ENCODE results near the gene YAF2. TPM values are rescaled to one million over a fixed set of nuclear protein-coding genes. Genes with fewer than 3 reads are reported as not detected.

Gene YAF2
- total RNA-seq, 2 donors from 2014 or later: 19.4 to 27.3 TPM

GRCh38 chr12:42187799-42188198 lies 50.2 kb downstream of the YAF2 start:
- no peak for TF ChIP-seq CTCF (conservative IDR thresholded peaks at IDR 0.05)
- no peaks in the 10 kb centered on the region for H3K9me3 ChIP-seq (ENCODE audit: control insufficient read depth, low read length)
- no peaks in the 10 kb centered on the region for H3K4me1 ChIP-seq (ENCODE audit: control insufficient read depth, insufficient read depth, low read length)
- no peaks in the 10 kb centered on the region for H3K27me3 Mint-ChIP-seq (ENCODE audit: insufficient read depth)
- no peaks in the 10 kb centered on the region for H3K4me1 Mint-ChIP-seq
- H3K4me3 Mint-ChIP-seq: no peak overlapping the region
- H3K27ac Mint-ChIP-seq: no peak overlapping the region
- no peaks in the 10 kb centered on the region for H3K9me3 Mint-ChIP-seq
- no peak overlapping the region for H3K27ac ChIP-seq (ENCODE audit: low read depth, low read length)
- WGBS, 2 experiments (ENCODE audit: insufficient coverage in 1 of 2, insufficient read length in 1 of 2): 87% methylated on average over 2 of the region's 2 CpGs; no CpG with 5 or more reads in 1 of the 2 experiments
- H3K9ac ChIP-seq (ENCODE audit: extremely low read depth, low read length, poor library complexity, severe bottlenecking): no peak overlapping the region
- no peaks in the 10 kb centered on the region for H3K36me3 ChIP-seq (ENCODE audit: control insufficient read depth, insufficient read depth, low read length)
- no peaks in the 10 kb centered on the region for H3K27me3 ChIP-seq (ENCODE audit: control insufficient read depth, insufficient read depth, low read length, poor library complexity, severe bottlenecking)
- H3K4me3 ChIP-seq (ENCODE audit: low read length): no peak overlapping the region
- peaks cover 14% of the 10 kb centered on the region for H3K36me3 Mint-ChIP-seq (ENCODE audit: low read depth)
- no peak for DNase-seq

GRCh38 chr12:42186793-42187192 lies 51.3 kb downstream of the YAF2 start:
- no peaks in the 10 kb centered on the region for H3K4me1 ChIP-seq (ENCODE audit: control insufficient read depth, insufficient read depth, low read length)
- Mint-ChIP-seq H3K36me3 (ENCODE audit: low read depth) (peaks cover 7% of the 10 kb centered on the region), H3K4me3 (no peak overlapping the region), H3K4me1 (no peaks in the 10 kb centered on the region), H3K27ac (no peak overlapping the region), H3K9me3 (no peaks in the 10 kb centered on the region), H3K27me3 (ENCODE audit: insufficient read depth) (no peaks in the 10 kb centered on the region)
- 97% methylated on average over 2 of the region's 2 CpGs; no CpG with 5 or more reads in 1 of the 2 experiments for WGBS, 2 experiments (ENCODE audit: insufficient coverage in 1 of 2, insufficient read length in 1 of 2)
- no peak for DNase-seq
- no peak for TF ChIP-seq CTCF (conservative IDR thresholded peaks at IDR 0.05)
- H3K27ac ChIP-seq (ENCODE audit: low read depth, low read length): no peak overlapping the region
- no peak overlapping the region for H3K9ac ChIP-seq (ENCODE audit: extremely low read depth, low read length, poor library complexity, severe bottlenecking)
- H3K9me3 ChIP-seq (ENCODE audit: control insufficient read depth, low read length): no peaks in the 10 kb centered on the region
- H3K36me3 ChIP-seq (ENCODE audit: control insufficient read depth, insufficient read depth, low read length): peaks cover 3% of the 10 kb centered on the region
- H3K4me3 ChIP-seq (ENCODE audit: low read length): no peak overlapping the region
- no peaks in the 10 kb centered on the region for H3K27me3 ChIP-seq (ENCODE audit: control insufficient read depth, insufficient read depth, low read length, poor library complexity, severe bottlenecking)

GRCh38 chr12:42182394-42182793 lies 55.7 kb downstream of the YAF2 start:
- Mint-ChIP-seq H3K27me3 (ENCODE audit: insufficient read depth) (no peaks in the 10 kb centered on the region), H3K4me1 (no peaks in the 10 kb centered on the region), H3K4me3 (no peak overlapping the region), H3K36me3 (ENCODE audit: low read depth) (peaks cover 11% of the 10 kb centered on the region), H3K9me3 (no peaks in the 10 kb centered on the region), H3K27ac (no peak overlapping the region)
- Histone ChIP-seq H3K4me3 (ENCODE audit: low read length) (no peak overlapping the region), H3K27ac (ENCODE audit: low read depth, low read length) (no peak overlapping the region), H3K9me3 (ENCODE audit: control insufficient read depth, low read length) (no peaks in the 10 kb centered on the region), H3K36me3 (ENCODE audit: control insufficient read depth, insufficient read depth, low read length) (peaks cover 7% of the 10 kb centered on the region), H3K4me1 (ENCODE audit: control insufficient read depth, insufficient read depth, low read length) (no peaks in the 10 kb centered on the region), H3K27me3 (ENCODE audit: control insufficient read depth, insufficient read depth, low read length, poor library complexity, severe bottlenecking) (no peaks in the 10 kb centered on the region), H3K9ac (ENCODE audit: extremely low read depth, low read length, poor library complexity, severe bottlenecking) (no peak overlapping the region)
- no peak for TF ChIP-seq CTCF (conservative IDR thresholded peaks at IDR 0.05)
- DNase-seq: no peak
- WGBS, 2 experiments (ENCODE audit: insufficient coverage in 1 of 2, insufficient read length in 1 of 2): 71% methylated on average over 1 of the region's 2 CpGs; no CpG with 5 or more reads in 1 of the 2 experiments

Measured in endodermal cell (in vitro differentiated cells).